GM19372 (cell line): ENCODE measurements around the gene FBLIM1.

ENCODE experiments used
- ATAC-seq: cut with Tn5 transposase; IDR thresholded peaks from one replicate; pipeline ENCODE4 v1.9.1; 2021; ENCODE audit warnings: mild to moderate bottlenecking, low read depth, moderate library complexity; ENCODE audit not compliant: unreplicated experiment

Gene FBLIM1, protein sequence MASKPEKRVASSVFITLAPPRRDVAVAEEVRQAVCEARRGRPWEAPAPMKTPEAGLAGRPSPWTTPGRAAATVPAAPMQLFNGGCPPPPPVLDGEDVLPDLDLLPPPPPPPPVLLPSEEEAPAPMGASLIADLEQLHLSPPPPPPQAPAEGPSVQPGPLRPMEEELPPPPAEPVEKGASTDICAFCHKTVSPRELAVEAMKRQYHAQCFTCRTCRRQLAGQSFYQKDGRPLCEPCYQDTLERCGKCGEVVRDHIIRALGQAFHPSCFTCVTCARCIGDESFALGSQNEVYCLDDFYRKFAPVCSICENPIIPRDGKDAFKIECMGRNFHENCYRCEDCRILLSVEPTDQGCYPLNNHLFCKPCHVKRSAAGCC

DNA sequence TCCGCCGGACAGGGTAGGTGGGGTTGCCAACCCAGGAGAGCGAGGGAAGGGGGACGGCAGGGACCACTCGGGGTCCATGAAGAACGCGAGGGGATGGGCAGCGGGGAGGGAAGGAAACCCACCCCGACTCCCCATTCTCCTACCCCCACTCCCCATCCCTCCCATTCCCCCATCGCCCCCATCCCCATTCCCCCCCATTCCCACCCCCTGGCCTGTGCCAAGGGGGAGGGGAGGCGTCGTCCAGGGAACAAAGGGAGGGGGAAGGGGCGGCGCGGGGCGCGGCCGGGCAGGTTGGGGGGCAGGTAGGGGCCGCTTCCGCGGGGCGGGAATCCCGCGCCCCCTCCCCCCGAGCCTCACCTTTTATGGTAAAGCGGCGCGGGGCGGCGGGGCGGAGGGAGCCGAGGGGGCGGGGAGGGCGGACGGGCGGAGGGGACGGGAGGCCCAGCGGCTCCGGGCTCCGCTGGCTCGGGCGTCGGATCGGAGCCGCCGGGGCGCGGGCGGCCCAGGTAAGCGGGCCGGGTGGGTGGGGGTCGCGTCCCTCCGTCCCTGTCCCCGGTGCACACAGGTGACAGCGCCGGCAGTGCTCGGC lies at the start of gene FBLIM1:
Gene FBLIM1, plus strand, starts transcription at position 453 of the 589 bp plus-strand sequence. CDS start 6,189 bp downstream, outside the sequence.
- no peak for ATAC-seq

DNA sequence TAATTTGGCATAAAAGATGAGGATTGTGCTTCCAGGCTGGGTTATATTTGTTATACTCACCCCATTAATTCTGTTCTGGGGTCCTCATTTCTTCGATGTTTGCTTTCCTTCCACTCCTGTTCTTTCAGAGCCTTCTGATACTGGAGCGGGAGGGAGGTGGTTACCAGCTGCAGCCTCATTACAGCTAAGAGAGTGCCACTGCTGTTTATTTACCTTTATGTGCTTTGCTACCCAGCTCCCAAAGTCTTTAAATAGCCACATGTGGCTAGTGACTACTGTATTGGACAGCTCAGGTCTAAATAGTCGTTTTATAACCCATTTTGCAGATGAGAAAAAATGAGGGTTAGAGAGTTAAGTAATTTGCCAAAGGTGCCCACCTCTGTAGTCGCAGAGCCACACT lies 49.4 kb upstream of the FBLIM1 start:
- no peak for ATAC-seq

DNA sequence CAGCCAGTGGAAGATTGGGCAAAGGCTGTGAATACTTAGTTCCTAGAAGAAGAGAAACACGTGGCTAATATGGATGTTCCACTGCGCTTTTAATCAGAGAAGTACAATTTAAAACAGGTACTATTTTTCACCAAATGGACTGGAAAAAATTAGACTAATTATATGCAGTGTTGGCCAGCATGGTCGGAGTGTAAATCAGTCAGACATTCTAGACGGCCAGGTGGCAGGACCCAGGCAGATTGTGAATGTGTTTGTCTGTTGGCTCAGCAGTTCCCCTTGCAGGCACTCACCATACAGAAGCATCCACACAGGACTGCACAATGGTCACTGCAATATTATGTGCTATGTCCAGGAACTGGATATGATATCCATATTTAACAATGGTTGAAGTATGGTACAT lies 46.4 kb upstream of the FBLIM1 start:
- no peak for ATAC-seq

DNA sequence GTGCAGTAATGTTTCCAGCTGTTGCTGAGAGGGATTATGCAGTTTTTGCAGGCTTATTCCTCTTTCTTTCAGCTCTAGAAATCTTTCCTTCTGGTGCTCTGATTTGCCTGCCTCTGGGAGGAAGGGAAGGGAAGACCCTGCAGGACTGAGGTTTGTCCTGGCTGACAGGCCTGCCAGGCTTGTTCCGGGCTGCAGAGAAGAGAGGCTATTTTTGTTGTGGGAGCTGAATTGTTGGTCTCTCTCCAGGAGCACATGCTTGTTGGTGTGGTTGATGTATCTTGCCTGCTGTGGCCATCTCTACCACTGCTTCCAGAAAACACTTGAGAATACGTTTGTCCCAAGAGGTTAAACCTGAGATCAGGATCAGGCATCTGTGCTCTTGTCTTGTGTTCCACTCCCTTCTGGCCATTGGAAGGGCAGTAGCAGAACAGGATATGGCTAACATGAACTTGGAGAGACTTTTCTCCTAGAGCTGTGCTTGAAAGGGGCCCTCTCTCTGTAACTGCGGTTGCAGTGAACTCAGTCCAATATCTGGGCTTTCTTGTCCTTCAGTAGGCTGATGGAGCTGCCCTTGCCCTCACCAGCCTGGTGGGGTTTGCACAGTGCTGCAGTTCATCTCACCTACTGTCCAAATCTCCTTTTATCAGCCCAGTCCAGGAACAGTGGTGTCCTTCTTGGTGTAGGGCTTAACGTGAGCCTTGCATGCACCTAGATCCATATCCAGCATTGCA lies 44.0 kb upstream of the FBLIM1 start:
- no peak for ATAC-seq

DNA sequence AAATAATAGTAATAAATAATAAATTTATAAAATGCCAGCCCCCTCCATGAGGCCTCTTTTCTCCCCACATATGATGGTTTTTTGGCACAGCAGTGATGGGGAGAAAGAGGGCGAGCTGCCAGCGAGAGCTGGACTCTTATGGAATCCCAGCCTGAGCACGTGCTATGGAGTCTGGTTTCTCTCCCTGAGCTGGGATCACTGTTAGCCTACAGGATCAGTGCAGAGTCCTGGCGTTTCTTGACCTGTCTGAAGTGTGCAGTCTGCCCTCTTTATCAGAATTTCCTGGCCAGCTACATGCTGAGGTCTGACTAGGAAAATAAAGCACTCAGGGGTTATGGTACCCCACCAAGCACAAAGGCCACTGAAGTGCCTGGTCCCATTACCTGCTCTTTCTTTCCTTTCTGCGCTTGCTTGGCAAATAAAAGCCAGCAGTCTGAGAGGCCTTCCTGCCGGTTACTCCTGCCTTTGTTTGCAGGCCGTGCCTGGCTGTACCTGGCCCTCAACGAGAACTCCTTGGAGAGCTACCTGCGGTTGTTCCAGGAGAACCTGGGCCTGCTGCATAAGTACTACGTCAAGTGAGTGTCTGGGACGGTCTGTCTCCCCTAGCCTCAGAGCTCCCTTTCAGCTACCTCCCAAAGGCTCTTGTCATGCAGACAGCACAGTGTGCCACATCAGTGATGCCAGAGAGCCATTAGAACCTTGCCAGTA lies 41.0 kb upstream of the FBLIM1 start:
- ATAC-seq, result no peak

DNA sequence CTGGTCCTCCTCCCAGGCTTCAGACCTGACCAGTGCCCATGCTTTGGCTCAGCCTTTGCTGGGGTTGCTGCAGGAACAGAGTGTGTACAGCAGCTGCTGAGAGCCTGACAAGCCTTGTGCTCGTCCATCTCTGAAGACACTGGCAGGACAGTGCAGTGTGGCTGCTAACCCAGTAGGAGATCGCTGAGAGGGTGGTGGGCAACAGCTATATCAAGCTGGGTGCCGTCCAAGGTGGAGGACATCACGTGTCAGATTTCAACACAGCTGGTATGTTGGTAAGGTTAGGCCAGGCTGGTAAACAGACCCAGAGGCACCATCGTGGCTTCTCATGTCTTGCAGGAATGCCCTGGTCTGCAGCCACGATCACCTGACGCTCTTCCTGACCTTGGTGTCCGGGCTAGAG lies 40.4 kb upstream of the FBLIM1 start:
- no peak for ATAC-seq

DNA sequence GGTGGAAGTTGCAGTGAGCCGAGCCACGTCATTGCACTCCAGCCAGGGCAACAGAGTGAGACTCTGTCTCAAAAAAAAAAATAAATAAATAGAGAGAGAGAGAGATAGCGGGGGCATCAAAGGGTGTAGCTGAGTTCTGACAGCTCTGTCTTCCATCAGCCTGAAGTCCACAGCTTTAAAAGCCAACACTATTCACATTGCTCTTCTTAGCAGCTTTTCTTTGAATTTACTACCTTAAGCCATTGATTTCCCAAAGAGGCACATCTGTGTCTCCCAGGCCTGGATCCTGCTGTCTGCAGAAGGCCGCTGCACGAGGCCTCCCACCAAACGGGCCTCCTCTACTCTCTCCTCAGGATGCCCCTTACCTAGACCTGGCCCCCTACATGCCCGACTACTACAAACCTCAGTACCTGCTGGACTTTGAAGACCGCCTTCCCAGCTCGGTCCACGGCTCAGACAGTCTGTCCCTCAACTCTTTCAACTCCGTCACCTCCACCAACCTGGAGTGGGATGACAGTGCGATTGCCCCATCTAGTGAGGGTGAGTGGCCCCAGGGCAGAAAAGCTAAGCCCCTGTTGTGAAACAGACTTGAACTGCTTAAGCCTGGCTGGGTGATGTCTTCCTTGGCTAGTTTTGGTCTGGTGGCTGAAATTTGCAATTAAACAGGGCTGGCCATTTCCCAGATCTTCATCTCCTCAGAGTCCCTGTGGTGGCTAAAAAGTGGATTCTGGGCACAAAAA lies 39.0 kb upstream of the FBLIM1 start:
- ATAC-seq, result no peak

DNA sequence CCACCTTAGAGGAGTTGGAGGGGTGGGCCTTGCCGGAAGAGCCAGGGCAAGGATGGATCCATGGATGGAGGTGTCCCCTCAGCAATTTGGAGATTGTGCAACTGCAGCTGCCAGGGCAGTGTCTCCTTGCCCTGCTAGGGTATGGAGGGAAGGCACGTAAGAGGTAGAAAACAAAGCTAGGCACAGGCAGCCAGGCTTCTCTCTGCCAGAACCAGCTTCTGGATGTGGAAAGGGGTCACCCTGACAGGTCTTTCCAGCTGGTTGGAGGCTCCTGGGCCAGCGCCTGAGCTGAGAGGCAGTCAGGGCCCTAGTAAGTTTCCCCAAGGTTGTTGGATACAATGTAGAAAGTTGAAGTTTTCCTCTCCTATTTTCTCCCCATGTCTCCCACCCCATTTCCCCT lies 37.7 kb upstream of the FBLIM1 start:
- no peak for ATAC-seq

DNA sequence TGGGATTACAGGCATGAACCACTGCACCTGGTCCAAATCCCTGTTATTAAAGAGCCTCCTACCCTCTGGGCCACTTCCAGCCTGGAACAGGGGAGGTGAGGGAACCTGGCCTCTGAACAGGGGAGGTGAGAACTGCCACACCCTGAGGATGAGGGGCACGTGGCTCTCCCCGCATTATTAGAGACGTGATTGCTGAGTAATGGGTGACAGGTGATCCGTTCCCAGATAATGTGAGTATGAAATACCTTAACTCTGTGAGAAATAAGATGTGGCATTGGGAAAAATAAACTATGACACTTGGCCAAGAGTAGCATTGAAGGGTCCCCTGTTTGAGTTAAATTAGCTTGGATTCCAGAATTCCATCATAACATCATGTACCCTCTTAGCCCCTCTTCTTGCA lies 36.2 kb upstream of the FBLIM1 start:
- ATAC-seq, result no peak

DNA sequence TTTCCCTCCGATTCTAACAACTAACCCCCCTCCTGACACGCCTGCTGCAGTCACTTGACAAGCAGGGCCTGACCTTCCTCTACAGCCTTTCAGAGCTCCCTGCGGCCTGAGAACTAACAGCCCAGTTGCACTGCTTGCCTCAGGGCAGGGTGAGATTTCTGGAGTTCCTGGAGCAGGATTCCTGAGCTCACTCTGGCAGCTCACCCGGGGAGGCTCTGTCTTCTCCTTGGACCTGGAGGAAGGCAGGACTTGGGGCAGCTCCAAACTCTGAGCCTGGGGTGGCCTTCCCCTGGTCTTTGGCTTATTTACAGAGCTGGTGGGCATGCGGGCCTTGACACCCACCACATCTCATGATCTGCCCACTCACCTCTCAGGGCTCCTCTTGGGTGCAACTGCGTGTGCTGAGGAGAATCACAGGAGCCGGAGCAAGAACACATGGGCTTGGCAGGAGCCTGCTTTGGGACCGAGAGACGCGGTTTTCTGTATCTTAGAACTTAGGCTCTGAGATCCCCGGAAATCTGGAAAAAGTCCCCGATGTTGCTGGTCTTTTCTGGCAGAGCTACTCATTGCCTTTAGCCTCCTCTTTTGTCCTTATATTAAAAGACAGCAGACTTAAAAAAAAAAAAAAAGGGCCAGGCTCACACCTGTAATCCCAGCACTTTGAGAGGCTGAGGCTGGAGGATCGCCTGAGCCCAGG lies 35.6 kb upstream of the FBLIM1 start:
- ATAC-seq, result no peak

DNA sequence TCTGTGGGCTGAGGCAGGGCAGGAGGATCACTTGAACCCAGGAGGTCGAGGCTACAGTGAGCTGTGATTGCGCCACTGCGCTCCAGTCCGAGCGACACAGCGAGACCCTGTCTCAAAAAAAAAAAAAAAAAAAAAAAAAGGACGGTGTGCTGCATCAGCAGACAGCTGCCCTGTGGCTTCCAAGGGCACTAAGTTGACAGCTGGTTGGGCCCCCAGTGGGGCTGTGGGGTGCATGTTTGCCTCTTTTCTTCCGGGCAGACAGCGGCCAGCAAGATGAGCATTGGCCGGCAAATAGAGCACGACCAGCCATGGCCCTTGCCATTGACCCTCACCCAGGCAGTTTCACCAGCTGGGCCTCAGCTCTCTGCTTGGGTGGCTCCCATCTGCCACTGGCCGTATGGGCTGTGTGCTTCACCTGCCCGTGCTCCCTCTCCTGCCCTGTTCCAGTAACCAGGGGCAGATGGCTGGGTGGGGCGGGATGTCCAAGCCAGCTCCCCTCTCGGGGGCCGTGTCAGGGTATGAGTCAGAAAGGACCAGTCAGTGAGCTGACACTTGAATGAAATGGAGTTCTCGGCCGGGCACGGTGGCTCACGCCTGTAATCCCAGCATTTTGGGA lies 34.9 kb upstream of the FBLIM1 start:
- no peak for ATAC-seq

DNA sequence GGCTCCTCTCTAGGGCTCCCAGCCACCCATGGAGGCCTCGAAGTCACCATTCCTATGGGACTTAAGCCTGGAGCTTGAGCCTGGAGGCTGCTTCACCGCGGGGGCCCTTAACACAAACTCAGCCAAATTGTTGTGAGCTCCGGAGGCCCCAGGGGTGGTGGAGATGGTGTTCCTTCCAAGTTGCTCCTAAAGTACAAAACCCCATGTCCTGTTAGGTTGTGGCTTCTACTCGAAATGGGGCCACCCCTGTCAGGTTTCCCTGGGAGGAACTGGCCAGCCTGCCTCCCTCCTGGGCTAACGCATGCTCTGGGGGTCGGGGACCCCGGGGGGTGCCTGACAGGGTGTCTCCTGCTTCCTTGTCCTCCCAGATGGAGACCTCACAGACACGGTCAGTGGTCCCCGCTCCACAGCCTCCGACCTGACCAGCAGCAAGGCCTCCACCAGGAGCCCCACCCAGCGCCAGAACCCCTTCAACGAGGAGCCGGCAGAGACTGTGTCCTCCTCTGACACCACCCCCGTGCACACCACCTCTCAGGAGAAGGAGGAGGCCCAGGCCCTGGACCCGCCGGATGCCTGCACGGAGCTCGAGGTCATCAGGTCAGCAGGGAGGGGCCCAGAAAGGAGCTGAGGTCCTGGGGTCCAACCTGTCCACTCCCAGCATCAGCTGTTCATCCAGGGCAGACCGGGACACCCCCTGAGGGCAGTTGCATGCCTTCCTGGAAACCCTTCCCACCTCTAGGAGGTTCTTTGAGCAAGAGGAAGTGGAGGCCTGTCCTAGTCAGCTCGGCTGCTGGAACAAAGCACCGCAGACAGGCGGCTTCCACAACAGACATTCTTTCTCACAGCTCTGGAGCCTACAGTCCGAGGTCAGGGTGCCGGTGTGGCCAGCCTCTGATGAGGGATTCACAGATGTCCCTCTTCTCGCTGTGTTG lies 33.4 kb upstream of the FBLIM1 start:
- no peak for ATAC-seq

DNA sequence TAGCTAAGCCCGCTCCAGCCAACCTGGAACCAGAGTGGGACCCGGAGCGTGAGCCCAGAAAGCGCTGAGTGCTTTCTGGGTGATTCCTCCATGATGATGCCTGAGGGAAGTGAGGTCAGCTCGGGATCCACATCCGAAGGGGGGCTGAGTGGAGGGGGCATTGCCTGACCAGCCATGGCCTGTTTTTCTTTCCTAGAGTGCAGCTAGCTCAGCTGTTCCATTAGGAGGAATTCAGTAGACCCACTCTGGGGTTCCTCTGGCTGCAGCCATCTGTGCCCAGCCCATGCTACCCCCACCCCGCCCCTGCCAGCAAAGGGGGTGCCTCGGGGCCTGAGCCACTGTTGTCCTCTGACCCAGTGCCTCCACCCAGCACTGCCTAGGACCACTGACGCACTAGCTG lies 32.1 kb upstream of the FBLIM1 start:
- no peak for ATAC-seq

DNA sequence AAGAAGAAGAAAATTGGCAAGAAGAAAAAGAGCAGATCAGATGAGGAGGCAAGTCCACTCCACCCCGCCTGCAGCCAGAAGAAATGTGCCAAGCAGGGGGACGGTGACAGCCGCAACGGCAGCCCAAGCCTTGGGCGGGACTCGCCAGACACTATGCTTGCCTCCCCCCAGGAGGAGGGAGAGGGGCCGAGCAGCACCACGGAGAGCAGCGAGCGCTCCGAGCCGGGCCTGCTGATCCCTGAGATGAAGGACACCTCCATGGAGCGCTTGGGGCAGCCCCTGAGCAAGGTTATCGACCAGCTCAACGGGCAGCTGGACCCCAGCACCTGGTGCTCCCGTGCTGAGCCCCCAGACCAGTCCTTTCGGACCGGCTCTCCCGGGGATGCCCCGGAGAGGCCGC lies 31.6 kb upstream of the FBLIM1 start:
- ATAC-seq, result no peak

DNA sequence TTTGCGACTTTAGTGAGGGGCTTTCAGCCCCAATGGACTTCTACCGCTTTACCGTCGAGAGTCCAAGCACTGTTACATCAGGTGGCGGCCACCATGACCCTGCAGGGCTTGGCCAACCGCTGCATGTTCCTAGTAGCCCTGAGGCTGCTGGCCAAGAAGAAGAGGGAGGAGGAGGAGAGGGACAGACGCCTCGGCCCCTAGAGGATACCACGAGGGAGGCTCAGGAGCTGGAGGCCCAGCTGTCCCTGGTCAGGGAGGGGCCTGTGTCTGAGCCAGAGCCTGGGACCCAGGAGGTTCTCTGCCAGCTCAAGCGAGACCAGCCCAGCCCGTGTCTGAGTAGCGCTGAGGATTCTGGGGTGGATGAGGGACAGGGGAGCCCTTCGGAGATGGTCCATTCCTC lies 31.2 kb upstream of the FBLIM1 start:
- ATAC-seq, result no peak

DNA sequence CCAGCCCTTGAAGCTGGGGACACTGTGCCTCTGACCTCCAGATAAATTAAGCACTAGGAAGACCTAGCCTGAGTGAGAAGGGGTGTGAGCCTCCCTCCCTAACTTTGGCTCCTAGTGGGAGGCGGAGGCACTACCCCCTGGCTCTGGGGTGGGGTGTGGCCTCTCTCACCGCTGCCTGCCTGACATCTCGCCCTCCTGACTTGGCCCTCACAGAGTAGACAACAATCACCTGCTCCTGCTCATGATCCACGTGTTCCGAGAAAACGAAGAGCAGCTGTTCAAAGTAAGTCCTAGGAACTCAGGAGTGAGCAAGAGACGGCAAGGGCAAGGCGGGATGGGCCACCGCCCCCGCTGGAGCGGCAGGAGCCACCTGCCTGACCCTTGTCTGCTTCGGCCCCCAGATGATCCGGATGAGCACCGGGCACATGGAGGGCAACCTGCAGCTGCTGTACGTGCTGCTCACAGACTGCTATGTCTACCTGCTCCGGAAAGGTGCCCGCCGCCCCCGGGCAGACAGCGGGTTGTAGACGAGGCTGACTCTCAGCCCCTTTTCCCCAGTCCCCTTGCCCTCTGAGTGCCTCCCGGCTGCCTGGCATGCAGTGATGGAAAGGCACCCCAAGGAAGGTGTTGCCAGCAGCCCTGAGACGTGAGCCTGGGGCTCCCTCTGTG lies 30.6 kb upstream of the FBLIM1 start:
- no peak for ATAC-seq

DNA sequence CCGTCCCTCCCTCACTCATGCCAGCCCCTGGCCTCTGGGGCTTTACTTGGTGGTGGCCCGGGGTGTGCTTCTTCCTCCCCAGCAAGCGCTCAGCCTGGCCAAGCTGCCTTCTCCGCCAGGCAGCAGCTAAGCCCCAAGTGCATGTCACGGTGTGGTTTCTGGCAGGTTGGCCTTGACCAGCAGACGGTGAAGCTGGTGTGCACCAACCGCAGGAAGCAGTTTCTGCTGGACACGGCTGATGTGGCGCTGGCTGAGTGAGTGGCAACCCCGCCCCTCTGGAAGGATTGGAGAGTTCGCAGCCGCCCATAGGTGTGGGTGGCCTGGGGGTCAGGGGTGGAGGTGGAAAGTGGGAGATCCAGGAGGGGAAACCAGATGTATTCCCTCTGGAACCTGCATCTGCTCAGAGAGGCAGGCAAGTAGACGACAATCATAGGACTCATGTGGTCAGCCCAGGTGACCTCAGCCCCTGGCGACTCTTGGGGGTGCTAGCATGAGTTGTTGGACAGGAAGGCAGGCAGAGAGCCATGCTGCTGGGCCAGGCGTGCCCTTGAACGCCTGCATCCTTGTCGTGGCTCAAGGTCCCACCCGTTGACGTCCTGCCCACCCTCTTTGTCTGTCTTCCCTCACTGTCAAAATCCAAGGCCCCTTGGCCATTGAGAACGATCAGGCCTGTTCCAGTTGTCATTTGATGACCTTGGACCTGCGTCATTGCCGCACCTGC lies 29.5 kb upstream of the FBLIM1 start:
- no peak for ATAC-seq
